Measurements from ENCODE around the gene CAPN10.

- TF ChIP-seq GATA2 (IDR thresholded peaks at IDR 0.05; ENCODE audit: low read depth, low read length) (no peak), GATA3 (IDR thresholded peaks at IDR 0.05; ENCODE audit: low read depth, low read length) (no peak)
Measured at GRCh38 chr2:240624950-240625621, 38.6 kb downstream of the CAPN10 start, which contains the start of gene GPR35.

Measured in SH-SY5Y (cell line).